Fibroblast of lung (primary cell): ENCODE results near the gene CCND2. TPM values are rescaled to one million over a fixed set of nuclear protein-coding genes. Genes with fewer than 3 reads are reported as not detected.

ENCODE experiments used
- DNase-seq, 2 donors: peaks; one replicate each; pipeline versions ENCODE4 v3.0.0 to v3.0.0-alpha.2; 2010; ENCODE audit warnings: low read depth in 2 of 2
- H2AFZ ChIP-seq: 2 replicates; pipeline ENCODE4 v1.5.1; 2012; ENCODE audit warnings: low read length, control low read depth, inconsistent platforms
- H3K27ac ChIP-seq: 2 replicates; pipeline ENCODE4 v1.5.1; 2011; ENCODE audit warnings: low read length, control low read depth; ENCODE audit not compliant: insufficient read depth
- H3K27me3 ChIP-seq: 2 replicates; pipeline ENCODE4 v1.5.1; 2011; ENCODE audit warnings: mild to moderate bottlenecking, low read length; ENCODE audit not compliant: control insufficient read depth, insufficient read depth
- H3K36me3 ChIP-seq: 2 replicates; pipeline ENCODE4 v1.5.1; 2011; ENCODE audit warnings: low read length; ENCODE audit not compliant: control insufficient read depth, insufficient read depth
- H3K4me1 ChIP-seq: 2 replicates; pipeline ENCODE4 v1.5.1; 2011; ENCODE audit warnings: low read length; ENCODE audit not compliant: control insufficient read depth, insufficient read depth; ENCODE audit errors: extremely low read depth
- H3K4me2 ChIP-seq: 2 replicates; pipeline ENCODE4 v1.5.1; 2011; ENCODE audit warnings: low read length, control low read depth; ENCODE audit not compliant: insufficient read depth; ENCODE audit errors: extremely low read depth
- H3K4me3 ChIP-seq, 4 experiments: fragments of 200-600 bp in 1 of 4; sonication (generic) in 1 of 4; replicated peaks in 1 of 4; 2 replicates each; pipeline ENCODE4 v1.5.1; 2011 to 2016; ENCODE audit warnings: low read length in 4 of 4, low read depth in 3 of 4, mild to moderate bottlenecking in 3 of 4, control low read depth in 2 of 4, inconsistent platforms in 1 of 4, mixed read lengths in 1 of 4; ENCODE audit not compliant: insufficient read depth in 1 of 4; ENCODE audit errors: control extremely low read depth in 1 of 4
- H3K79me2 ChIP-seq: 2 replicates; pipeline ENCODE4 v1.5.1; 2012; ENCODE audit warnings: mild to moderate bottlenecking, low read length, inconsistent platforms; ENCODE audit not compliant: control insufficient read depth, insufficient read depth
- H3K9ac ChIP-seq: 2 replicates; pipeline ENCODE4 v1.5.1; 2011; ENCODE audit warnings: mild to moderate bottlenecking, low read length, control low read depth; ENCODE audit not compliant: insufficient read depth
- H3K9me3 ChIP-seq: 2 replicates; pipeline ENCODE4 v1.5.1; 2012; ENCODE audit warnings: low read depth, low read length; ENCODE audit not compliant: control insufficient read depth, insufficient read depth
- H4K20me1 ChIP-seq: 2 replicates; pipeline ENCODE4 v1.5.1; 2011; ENCODE audit warnings: low read length; ENCODE audit not compliant: control insufficient read depth, insufficient read depth; ENCODE audit errors: extremely low read depth
- CTCF ChIP-seq, 2 donors: IDR thresholded peaks in 1 of 2; conservative IDR thresholded peaks in 1 of 2; 1 replicate in 1 of 2; 2 replicates in 1 of 2; pipeline ENCODE4 v1.5.1; 2011 to 2012; ENCODE audit warnings: low read length in 2 of 2, control low read depth in 1 of 2, inconsistent platforms in 1 of 2, low read depth in 1 of 2, mild to moderate bottlenecking in 1 of 2
- EZH2 ChIP-seq: IDR thresholded peaks from 2 replicates; pipeline ENCODE4 v1.5.1; 2012; ENCODE audit warnings: low read length, control low read depth, mild to moderate bottlenecking; ENCODE audit errors: missing control alignments
- polyA plus RNA-seq, 2 donors: library from polyadenylated mRNA; depleted of rRNA in 1 of 2; stranded (reverse) in 1 of 2; unstranded in 1 of 2; fragments of >200 nt; gene quantifications; 2 replicates each; pipeline ENCODE4 v1.2.1, GENCODE V29; 2011 to 2012; ENCODE audit warnings: missing spikeins in 1 of 2
- total RNA-seq: library from RNA; depleted of rRNA; stranded (reverse); fragments of >200 nt; gene quantifications from 2 replicates; pipeline ENCODE4 v1.2.1, GENCODE V29; 2014

CCND2 gene
- total and polyA plus RNA-seq, 2 donors (not counting 1 experiment from before 2014, with no cell fraction given) = 7.0 to 37.3 TPM

DNA sequence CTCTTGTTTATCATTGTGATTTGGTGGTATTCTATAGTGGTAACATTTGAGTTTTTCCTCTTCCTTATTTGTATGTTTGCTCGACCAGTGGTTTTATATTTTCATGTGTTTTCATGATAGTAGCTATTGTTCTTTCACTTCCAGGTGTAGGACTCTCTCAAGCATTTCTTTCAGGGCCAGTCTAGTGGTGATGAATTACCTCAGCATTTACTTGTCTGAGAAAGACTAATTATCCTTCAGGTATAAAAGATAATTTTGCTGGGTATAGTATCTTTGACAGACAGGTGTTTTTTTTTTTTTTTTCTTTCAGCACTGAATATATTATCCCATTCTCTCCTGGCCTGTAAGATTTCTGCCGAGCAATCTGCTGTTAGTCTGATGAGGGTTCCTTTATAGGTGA, 35.0 kb upstream of the CCND2 start:
- H3K36me3 ChIP-seq = no peaks in the 10 kb centered on the region

DNA sequence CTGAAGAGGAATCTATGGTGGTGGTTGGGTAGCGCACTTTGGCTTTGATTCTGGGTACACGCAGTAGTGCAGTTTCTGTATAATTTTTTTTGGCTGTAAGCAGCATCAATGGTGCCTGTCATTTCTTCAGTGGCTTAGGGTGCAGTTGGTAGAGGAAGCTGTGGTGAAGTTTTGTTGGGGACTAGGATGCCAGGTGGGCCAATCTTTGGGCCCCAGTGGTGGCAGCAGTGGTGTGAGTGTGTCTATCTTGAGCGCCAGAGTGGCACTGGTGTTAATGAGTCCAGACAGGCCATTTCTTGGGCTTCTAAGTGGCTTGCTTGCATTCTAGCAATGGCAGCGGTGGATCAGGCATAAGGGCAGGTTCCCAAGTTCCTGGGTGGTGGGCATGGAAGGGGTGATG, 33.8 kb upstream of the CCND2 start:
- Histone ChIP-seq H2AFZ (no peak overlapping the region), H3K79me2 (no peaks in the 10 kb centered on the region)

More for the DNA sequence above, 35.0 kb upstream of the CCND2 start:
- Histone ChIP-seq H3K4me2 (no peak overlapping the region), H3K27ac (no peak overlapping the region), H2AFZ (no peak overlapping the region), H3K4me3 (no peak overlapping the region), H3K9ac (no peak overlapping the region), H4K20me1 (no peaks in the 10 kb centered on the region), H3K4me1 (no peaks in the 10 kb centered on the region), H3K9me3 (no peaks in the 10 kb centered on the region), H3K79me2 (no peaks in the 10 kb centered on the region), H3K27me3 (no peaks in the 10 kb centered on the region)
- TF ChIP-seq EZH2 = no peak
- no peak for TF ChIP-seq CTCF (conservative IDR thresholded peaks at IDR 0.05 in 1 of 2, IDR thresholded peaks at IDR 0.05 in 1 of 2; ENCODE audit: low read depth in 1 of 2, low read length in 2 of 2)
- no peak for DNase-seq

GRCh38 chr12:4240161-4240783, 33.3 kb upstream of the CCND2 start:
- H3K27me3 ChIP-seq = no peaks in the 10 kb centered on the region
- H3K4me3 ChIP-seq = no peak overlapping the region
- H4K20me1 ChIP-seq = no peaks in the 10 kb centered on the region
- H3K4me2 ChIP-seq = no peak overlapping the region
- H3K4me1 ChIP-seq = no peaks in the 10 kb centered on the region
- no peaks in the 10 kb centered on the region for H3K9me3 ChIP-seq
- no peak overlapping the region for H2AFZ ChIP-seq
- no peak overlapping the region for H3K27ac ChIP-seq
- DNase-seq = no peak
- H3K36me3 ChIP-seq = no peaks in the 10 kb centered on the region
- H3K9ac ChIP-seq = no peak overlapping the region
- TF ChIP-seq EZH2 = no peak
- TF ChIP-seq CTCF (conservative IDR thresholded peaks at IDR 0.05 in 1 of 2, IDR thresholded peaks at IDR 0.05 in 1 of 2; ENCODE audit: low read depth in 1 of 2, low read length in 2 of 2) = no peak
- no peaks in the 10 kb centered on the region for H3K79me2 ChIP-seq

More for the DNA sequence above, 33.8 kb upstream of the CCND2 start:
- no peaks in the 10 kb centered on the region for H3K4me1 ChIP-seq
- no peaks in the 10 kb centered on the region for H3K27me3 ChIP-seq
- H3K4me3 ChIP-seq = no peak overlapping the region
- no peaks in the 10 kb centered on the region for H3K36me3 ChIP-seq
- H3K27ac ChIP-seq = no peak overlapping the region
- H3K9ac ChIP-seq = no peak overlapping the region
- no peak for DNase-seq
- no peaks in the 10 kb centered on the region for H3K9me3 ChIP-seq
- TF ChIP-seq EZH2 (no peak), CTCF (conservative IDR thresholded peaks at IDR 0.05 in 1 of 2, IDR thresholded peaks at IDR 0.05 in 1 of 2; ENCODE audit: low read depth in 1 of 2, low read length in 2 of 2) (no peak)
- H3K4me2 ChIP-seq = no peak overlapping the region
- H4K20me1 ChIP-seq = no peaks in the 10 kb centered on the region
